ENCODE data around the gene ITPKC. TPM values are rescaled to one million over a fixed set of nuclear protein-coding genes. Genes with fewer than 3 reads are reported as not detected.

Gene ITPKC
- total and polyA plus RNA-seq, 9 of the 15 experiments (the other 6 are each of a cell fraction or from before 2014, with no cell fraction given) = 0.08 to 9.3 (median 5.8) TPM

DNA sequence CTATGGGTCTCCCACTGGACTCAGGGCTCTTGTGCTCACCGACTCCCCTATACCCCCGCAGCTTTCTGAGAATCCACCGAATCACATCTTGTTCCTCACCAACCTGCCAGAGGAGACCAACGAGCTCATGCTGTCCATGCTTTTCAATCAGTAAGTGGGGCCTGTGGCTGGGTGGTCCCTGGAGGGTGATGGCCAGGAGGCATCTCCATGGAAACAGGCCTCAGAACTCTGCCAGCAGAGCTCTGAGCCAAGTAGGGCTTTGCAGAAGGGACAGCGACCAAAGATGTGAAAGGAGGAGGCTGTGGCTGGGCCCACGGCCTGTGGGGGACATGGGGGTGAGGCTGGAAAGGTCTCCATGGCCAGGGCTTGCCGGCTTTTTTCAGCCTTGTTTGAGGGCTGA is 46.6 kb downstream of the ITPKC start:
- in situ Hi-C loops (cut with MboI) (no loop called here), intact Hi-C loops (cut with micrococcal nuclease) (no loop called here)
- 94% methylated on average over 7 of the region's 7 CpGs for WGBS (ENCODE audit: insufficient coverage, low coverage, missing lambda C conversion rate)
- H2AFZ ChIP-seq (ENCODE audit: low read depth, low read length) = no peak overlapping the region
- no peak overlapping the region for H3K27ac ChIP-seq (ENCODE audit: extremely low read depth, low read depth, low read length)
- no peaks in the 10 kb centered on the region for H4K20me1 ChIP-seq (replicated peaks; ENCODE audit: control insufficient read depth, insufficient read depth, low read length)
- no peak overlapping the region; a peak in 1 of 4 replicates for H3K9ac ChIP-seq (ENCODE audit: insufficient read depth in 1 of 2, low read depth in 2 of 2, low read length in 2 of 2)
- no peak for FAIRE-seq
- DNase-seq (ENCODE audit: extremely low read depth in 1 of 4, low spot score in 3 of 4) = no peak
- ATAC-seq = no peak
- H3K4me1 ChIP-seq (replicated peaks in 1 of 2; ENCODE audit: control insufficient read depth in 2 of 2, insufficient read depth in 2 of 2, low read length in 2 of 2) = peaks cover 0 to 4% of the 10 kb centered on the region in 2 experiments; a peak in 1 of 5 replicates
- no peak overlapping the region for H3K4me2 ChIP-seq (ENCODE audit: insufficient read depth, low read length)
- BruUV-seq (replicated peaks) = no TSS peak
- H3K36me3 ChIP-seq (ENCODE audit: control insufficient read depth, insufficient read depth, low read length) = peaks cover 79% of the 10 kb centered on the region
- no peaks in the 10 kb centered on the region for H3K9me3 ChIP-seq (replicated peaks; ENCODE audit: control insufficient read depth, insufficient read depth, low read depth, low read length)
- TF ChIP-seq, protein P1, sequence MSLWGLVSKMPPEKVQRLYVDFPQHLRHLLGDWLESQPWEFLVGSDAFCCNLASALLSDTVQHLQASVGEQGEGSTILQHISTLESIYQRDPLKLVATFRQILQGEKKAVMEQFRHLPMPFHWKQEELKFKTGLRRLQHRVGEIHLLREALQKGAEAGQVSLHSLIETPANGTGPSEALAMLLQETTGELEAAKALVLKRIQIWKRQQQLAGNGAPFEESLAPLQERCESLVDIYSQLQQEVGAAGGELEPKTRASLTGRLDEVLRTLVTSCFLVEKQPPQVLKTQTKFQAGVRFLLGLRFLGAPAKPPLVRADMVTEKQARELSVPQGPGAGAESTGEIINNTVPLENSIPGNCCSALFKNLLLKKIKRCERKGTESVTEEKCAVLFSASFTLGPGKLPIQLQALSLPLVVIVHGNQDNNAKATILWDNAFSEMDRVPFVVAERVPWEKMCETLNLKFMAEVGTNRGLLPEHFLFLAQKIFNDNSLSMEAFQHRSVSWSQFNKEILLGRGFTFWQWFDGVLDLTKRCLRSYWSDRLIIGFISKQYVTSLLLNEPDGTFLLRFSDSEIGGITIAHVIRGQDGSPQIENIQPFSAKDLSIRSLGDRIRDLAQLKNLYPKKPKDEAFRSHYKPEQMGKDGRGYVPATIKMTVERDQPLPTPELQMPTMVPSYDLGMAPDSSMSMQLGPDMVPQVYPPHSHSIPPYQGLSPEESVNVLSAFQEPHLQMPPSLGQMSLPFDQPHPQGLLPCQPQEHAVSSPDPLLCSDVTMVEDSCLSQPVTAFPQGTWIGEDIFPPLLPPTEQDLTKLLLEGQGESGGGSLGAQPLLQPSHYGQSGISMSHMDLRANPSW (CRISPR knock-in tag; IDR thresholded peaks at IDR 0.05) = no peak
- TF ChIP-seq POLR2G (IDR thresholded peaks at IDR 0.05; ENCODE audit: low read depth, low read length) = 0 out of 2 replicates have a peak, but pooled peaks have one; percentile 9
- no peak overlapping the region for H3K4me3 ChIP-seq
- no peaks in the 10 kb centered on the region for H3K27me3 ChIP-seq (ENCODE audit: control insufficient read depth in 2 of 2, insufficient read depth in 2 of 2, low read length in 2 of 2)
- no peaks in the 10 kb centered on the region for H3K9me1 ChIP-seq (ENCODE audit: control insufficient read depth, insufficient read depth, low read length)
- CTCF ChIA-PET (ENCODE audit: low intra/inter-chr PET ratio) = no interaction called here
- peaks cover 21% of the 10 kb centered on the region for H3K79me2 ChIP-seq (ENCODE audit: control insufficient read depth, insufficient read depth, low read length)
- POLR2A ChIA-PET = interaction anchor here (0.7 kb wide), 2 partner anchors 8 to 13 kb away, joined by 3 read pairs; partner anchors contain the start of gene ACTMAP
